BLaER1 (cell line): ENCODE data around the gene ALDH3A2.

Experiments
- H3K27ac ChIP-seq: shearing (Covaris generic); formaldehyde crosslinking; 2 replicates; pipeline ENCODE4 v1.8.1; 2022
- H3K27me3 ChIP-seq: shearing (Covaris generic); formaldehyde crosslinking; 2 replicates; pipeline ENCODE4 v1.8.1; 2022
- H3K36me3 ChIP-seq: shearing (Covaris generic); formaldehyde crosslinking; 2 replicates; pipeline ENCODE4 v1.8.1; 2022
- H3K4me1 ChIP-seq: shearing (Covaris generic); formaldehyde crosslinking; 2 replicates; pipeline ENCODE4 v1.8.1; 2022
- H3K4me2 ChIP-seq: shearing (Covaris generic); formaldehyde crosslinking; 2 replicates; pipeline ENCODE4 v1.8.1; 2022
- H3K4me3 ChIP-seq: shearing (Covaris generic); formaldehyde crosslinking; 2 replicates; pipeline ENCODE4 v1.8.1; 2022
- H3K9ac ChIP-seq: shearing (Covaris generic); formaldehyde crosslinking; 2 replicates; pipeline ENCODE4 v1.8.1; 2022
- H3K9me3 ChIP-seq: shearing (Covaris generic); formaldehyde crosslinking; 2 replicates; pipeline ENCODE4 v1.8.1; 2022
- H4K20me1 ChIP-seq: shearing (Covaris generic); formaldehyde crosslinking; 2 replicates; pipeline ENCODE4 v1.8.1; 2022
- Cebpa-rat ChIP-seq: shearing (Covaris generic); IDR thresholded peaks from 2 replicates; pipeline ENCODE4 v1.8.1; 2022

Gene ALDH3A2

DNA sequence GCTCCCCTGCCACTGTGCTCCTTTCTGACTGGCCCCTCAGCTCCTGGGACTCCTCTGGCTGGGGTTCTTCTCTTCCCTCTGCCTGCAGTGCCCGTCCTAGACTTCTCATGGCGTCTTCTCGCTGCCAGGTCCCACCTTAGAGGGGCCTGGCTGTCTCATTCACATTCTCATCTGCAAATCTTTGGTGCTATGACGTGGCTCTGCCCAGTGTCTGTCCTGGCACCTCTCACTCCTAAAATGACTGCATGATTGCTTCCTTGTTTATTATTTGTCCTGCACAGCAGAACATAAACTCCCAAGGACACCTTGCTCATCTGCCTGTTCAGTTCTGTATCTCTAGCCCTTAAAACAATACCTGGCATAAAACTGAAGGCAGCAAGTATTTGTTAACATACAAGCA is 18.5 kb upstream of the ALDH3A2 start:
- Histone ChIP-seq H3K27ac (no peak overlapping the region), H3K4me3 (no peak overlapping the region), H3K27me3 (no peaks in the 10 kb centered on the region), H3K36me3 (no peaks in the 10 kb centered on the region), H3K9me3 (no peaks in the 10 kb centered on the region), H4K20me1 (no peaks in the 10 kb centered on the region), H3K9ac (no peak overlapping the region), H3K4me2 (no peak overlapping the region), H3K4me1 (no peaks in the 10 kb centered on the region)
- no peak for TF ChIP-seq Cebpa-rat

DNA sequence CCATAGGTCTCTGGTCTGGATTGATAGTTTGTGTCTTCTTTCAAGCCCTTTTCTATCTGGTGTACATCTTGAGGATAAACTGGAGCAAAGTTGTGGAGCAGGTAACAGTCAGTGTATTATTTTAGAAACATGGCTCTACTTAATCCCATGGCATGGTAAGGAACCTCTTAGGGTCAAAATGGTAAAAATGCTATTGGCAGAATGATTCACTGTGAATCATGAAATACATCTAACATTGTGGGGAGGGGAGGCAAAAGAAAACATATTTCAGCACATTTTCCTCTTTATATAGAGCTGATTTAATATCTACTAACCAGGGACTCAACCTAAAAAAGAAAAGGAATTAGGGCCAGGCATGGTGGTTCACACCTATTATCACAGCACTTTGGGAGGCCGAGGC is 17.9 kb upstream of the ALDH3A2 start:
- Histone ChIP-seq H4K20me1 (no peaks in the 10 kb centered on the region), H3K27me3 (no peaks in the 10 kb centered on the region), H3K4me2 (no peak overlapping the region), H3K4me3 (no peak overlapping the region), H3K9me3 (no peaks in the 10 kb centered on the region), H3K27ac (no peak overlapping the region), H3K4me1 (no peaks in the 10 kb centered on the region), H3K9ac (no peak overlapping the region), H3K36me3 (no peaks in the 10 kb centered on the region)
- TF ChIP-seq Cebpa-rat, result no peak

GRCh38 chr17:19631905-19632304 is 16.6 kb upstream of the ALDH3A2 start:
- Histone ChIP-seq H3K36me3 (no peaks in the 10 kb centered on the region), H3K4me1 (no peaks in the 10 kb centered on the region), H3K9ac (no peak overlapping the region), H3K27ac (no peak overlapping the region), H4K20me1 (no peaks in the 10 kb centered on the region), H3K4me3 (no peak overlapping the region), H3K27me3 (no peaks in the 10 kb centered on the region), H3K9me3 (no peaks in the 10 kb centered on the region), H3K4me2 (no peak overlapping the region)
- TF ChIP-seq Cebpa-rat, result no peak

DNA sequence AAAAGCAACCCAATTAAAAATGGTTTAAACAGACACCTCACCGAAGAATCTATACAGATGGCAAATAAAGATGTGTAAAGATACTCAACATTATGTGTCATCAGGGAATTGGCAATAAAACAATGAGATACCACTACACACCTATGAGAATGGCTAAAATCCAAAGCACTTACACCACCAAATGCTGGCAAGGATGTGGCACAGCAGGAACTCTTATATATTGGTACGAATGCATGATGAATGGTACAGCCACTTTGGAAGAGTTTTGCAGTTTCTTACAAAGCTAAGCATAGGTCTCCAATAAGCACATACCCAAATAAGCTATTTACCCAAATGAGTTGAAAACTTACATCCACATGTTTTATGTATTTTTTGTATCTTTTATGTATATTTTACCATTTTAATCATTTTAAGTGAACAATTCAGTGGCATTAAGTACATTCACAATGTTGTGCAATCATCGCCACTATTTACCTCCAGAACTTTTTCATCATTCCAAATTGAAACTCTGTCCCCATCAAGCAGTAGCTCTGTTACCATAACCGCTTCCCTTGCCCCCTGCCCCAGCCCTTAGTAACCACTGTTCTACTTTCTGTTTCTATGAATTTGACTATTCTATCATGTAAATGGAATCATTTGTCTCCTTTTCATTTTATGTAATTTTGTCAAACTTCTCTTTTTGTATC is 6.7 kb upstream of the ALDH3A2 start:
- no peaks in the 10 kb centered on the region for H3K27me3 ChIP-seq
- H3K4me2 ChIP-seq, result no peak overlapping the region
- H4K20me1 ChIP-seq, result no peaks in the 10 kb centered on the region
- 0 out of 2 replicates have a peak, but pooled peaks cover 7% of the 10 kb centered on the region for H3K9me3 ChIP-seq
- no peak overlapping the region for H3K4me3 ChIP-seq
- TF ChIP-seq Cebpa-rat, result no peak
- no peaks in the 10 kb centered on the region for H3K36me3 ChIP-seq
- no peak overlapping the region for H3K27ac ChIP-seq
- H3K9ac ChIP-seq, result no peak overlapping the region
- H3K4me1 ChIP-seq, result peaks cover 2% of the 10 kb centered on the region

GRCh38 chr17:19642373-19642893 is 6.1 kb upstream of the ALDH3A2 start:
- peaks cover 8% of the 10 kb centered on the region for H3K4me1 ChIP-seq
- H3K4me2 ChIP-seq, result no peak overlapping the region
- no peaks in the 10 kb centered on the region for H3K27me3 ChIP-seq
- TF ChIP-seq Cebpa-rat, result no peak
- no peaks in the 10 kb centered on the region for H3K36me3 ChIP-seq
- H3K4me3 ChIP-seq, result no peak overlapping the region
- H3K9ac ChIP-seq, result no peak overlapping the region
- H3K9me3 ChIP-seq, result 0 out of 2 replicates have a peak, but pooled peaks cover 7% of the 10 kb centered on the region
- H3K27ac ChIP-seq, result no peak overlapping the region
- H4K20me1 ChIP-seq, result no peaks in the 10 kb centered on the region

- H3K4me3 ChIP-seq, result no peak overlapping the region
- TF ChIP-seq Cebpa-rat, result no peak
- H3K27me3 ChIP-seq, result no peaks in the 10 kb centered on the region
- H3K4me2 ChIP-seq, result no peak overlapping the region
- H3K4me1 ChIP-seq, result peaks cover 20% of the 10 kb centered on the region
- H4K20me1 ChIP-seq, result no peaks in the 10 kb centered on the region
- H3K36me3 ChIP-seq, result no peaks in the 10 kb centered on the region
- no peaks in the 10 kb centered on the region for H3K9me3 ChIP-seq
- no peak overlapping the region for H3K27ac ChIP-seq
- H3K9ac ChIP-seq, result no peak overlapping the region
These were observed 3.9 kb upstream of the ALDH3A2 start for GRCh38 chr17:19644493-19645210.

- Histone ChIP-seq H3K9me3 (no peaks in the 10 kb centered on the region), H3K36me3 (no peaks in the 10 kb centered on the region), H3K27ac (no peak overlapping the region), H3K4me2 (no peak overlapping the region), H3K27me3 (no peaks in the 10 kb centered on the region), H3K4me1 (peaks cover 31% of the 10 kb centered on the region), H4K20me1 (no peaks in the 10 kb centered on the region), H3K4me3 (no peak overlapping the region), H3K9ac (no peak overlapping the region)
- no peak for TF ChIP-seq Cebpa-rat
These were observed 2.8 kb upstream of the ALDH3A2 start for GRCh38 chr17:19645734-19646201.

DNA sequence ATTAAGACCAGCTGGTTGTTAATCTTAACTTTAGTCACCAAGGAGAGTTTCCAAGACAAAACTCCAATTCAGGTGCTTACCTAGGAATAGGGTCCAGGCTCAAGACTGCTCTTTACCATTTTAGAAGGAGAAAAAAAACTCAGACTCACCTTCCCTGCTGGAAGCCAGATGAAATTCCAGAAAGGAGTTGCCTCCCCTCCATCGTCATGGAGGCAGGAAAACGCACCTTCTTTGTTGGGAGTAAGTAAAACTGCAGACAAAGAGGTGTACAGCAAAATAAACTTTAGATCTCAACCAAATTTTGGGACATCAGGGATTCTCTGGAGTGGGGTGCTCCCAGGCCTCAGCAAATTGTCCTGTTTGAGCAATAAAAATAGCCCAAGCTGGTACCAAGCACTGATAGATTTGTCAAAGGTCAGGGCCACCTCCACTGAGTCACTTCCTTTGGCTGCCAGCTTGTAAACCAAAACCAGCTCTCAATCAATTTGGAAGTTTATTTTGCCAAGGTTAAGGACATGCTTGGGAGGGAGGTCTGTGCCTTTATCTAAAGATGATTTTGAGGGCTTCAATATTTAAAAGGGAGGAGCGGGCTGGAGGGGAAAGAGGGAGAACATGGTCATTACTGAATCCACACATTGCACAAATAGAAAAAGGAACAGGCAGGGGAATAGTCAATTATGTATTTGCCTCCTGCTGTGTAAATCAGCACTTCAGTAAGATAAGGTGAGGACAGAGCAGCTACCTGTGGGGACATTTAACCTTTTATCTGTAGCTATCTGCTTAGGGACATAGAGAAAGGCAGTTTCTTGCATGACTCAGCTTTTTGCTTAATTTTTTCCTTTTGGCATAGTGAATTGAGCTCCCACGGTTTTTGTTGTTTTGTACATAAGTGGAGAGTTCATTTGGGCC is 1.5 kb upstream of the ALDH3A2 start:
- H3K36me3 ChIP-seq, result peaks cover 4% of the 10 kb centered on the region
- TF ChIP-seq Cebpa-rat, result no peak
- H3K4me3 ChIP-seq, result peak overlapping the region; percentile 86
- H3K9me3 ChIP-seq, result no peaks in the 10 kb centered on the region
- peak overlapping the region; percentile 87; the same call in 1 of the 2 replicates for H3K27ac ChIP-seq
- peak overlapping the region; percentile 76 for H3K4me2 ChIP-seq
- peaks cover 44% of the 10 kb centered on the region for H3K4me1 ChIP-seq
- H4K20me1 ChIP-seq, result no peaks in the 10 kb centered on the region
- H3K27me3 ChIP-seq, result no peaks in the 10 kb centered on the region
- H3K9ac ChIP-seq, result peak overlapping the region; percentile 78

- H3K36me3 ChIP-seq, result peaks cover 12% of the 10 kb centered on the region
- H3K4me1 ChIP-seq, result peaks cover 45% of the 10 kb centered on the region
These were observed 665 bp upstream of the ALDH3A2 start for GRCh38 chr17:19647697-19648474.

More at GRCh38 chr17:19647697-19648474, 665 bp upstream of the ALDH3A2 start:
- no peak for TF ChIP-seq Cebpa-rat
- H3K27ac ChIP-seq, result peak overlapping the region; percentile 87
- no peaks in the 10 kb centered on the region for H4K20me1 ChIP-seq
- peak overlapping the region; percentile 78 for H3K9ac ChIP-seq
- H3K27me3 ChIP-seq, result no peaks in the 10 kb centered on the region
- H3K4me3 ChIP-seq, result peak overlapping the region; percentile 86
- H3K9me3 ChIP-seq, result peaks cover 5% of the 10 kb centered on the region; the same call in 1 of the 2 replicates
- H3K4me2 ChIP-seq, result peak overlapping the region; percentile 76
